Caco-2 (cell line): ENCODE measurements around the gene ZBTB21. TPM values are rescaled to one million over a fixed set of nuclear protein-coding genes. Genes with fewer than 3 reads are reported as not detected.

Experiments
- BruUV-seq: library from RNA; stranded (reverse); fragments of 400-500 nt; replicated peaks from 2 replicates; lab custom pipeline; 2021; lab: Mats Ljungman, UMichigan
- CTCF ChIA-PET: fragments of 300-600 bp; sonication (Branson Sonifier 250); formaldehyde crosslinking; loops from one replicate; lab custom pipeline; 2022; ENCODE audit warnings: antibody characterized with exemption; lab: Charles Lee
- POLR2A ChIA-PET: fragments of 300-600 bp; sonication (Branson Sonifier 250); formaldehyde crosslinking; loops from one replicate; lab custom pipeline; 2022; ENCODE audit warnings: antibody characterized with exemption; lab: Charles Lee
- DNase-seq, 2 experiments: peaks; one replicate each; pipeline versions ENCODE4 v3.0.0 to v3.0.0-alpha.2; 2020 to 2022
- H3K27me3 ChIP-seq: replicated peaks from 2 replicates; pipeline ENCODE4 v1.6.0; 2011; ENCODE audit warnings: low read length; ENCODE audit not compliant: control insufficient read depth, insufficient read depth
- H3K36me3 ChIP-seq: 2 replicates; pipeline ENCODE4 v1.5.1; 2011; ENCODE audit warnings: low read length; ENCODE audit not compliant: control insufficient read depth, insufficient read depth
- H3K4me1 ChIP-seq: fragments of 250-450 bp; sonication (Bioruptor Pico); 2 replicates; pipeline ENCODE4 v1.5.1; 2020; ENCODE audit warnings: mild to moderate bottlenecking
- H3K4me3 ChIP-seq: 2 replicates; pipeline ENCODE4 v1.5.1; 2011; ENCODE audit warnings: low read depth, mild to moderate bottlenecking, control low read depth, low read length
- H3K9me3 ChIP-seq: fragments of 250-450 bp; sonication (Bioruptor Pico); 2 replicates; pipeline ENCODE4 v1.5.1; 2020; ENCODE audit warnings: mild to moderate bottlenecking, moderate library complexity
- H3K27ac Mint-ChIP-seq: one replicate; pipeline ENCODE4 v1.8.0; 2022; ENCODE audit warnings: mixed read lengths; ENCODE audit not compliant: unreplicated experiment
- H3K27me3 Mint-ChIP-seq: one replicate; pipeline ENCODE4 v1.8.0; 2022; ENCODE audit warnings: mixed read lengths; ENCODE audit not compliant: insufficient read depth, unreplicated experiment
- H3K36me3 Mint-ChIP-seq: one replicate; pipeline ENCODE4 v1.8.0; 2022; ENCODE audit warnings: mild to moderate bottlenecking, mixed read lengths; ENCODE audit not compliant: insufficient read depth, unreplicated experiment
- H3K4me1 Mint-ChIP-seq: one replicate; pipeline ENCODE4 v1.8.0; 2022; ENCODE audit warnings: low read depth, mixed read lengths; ENCODE audit not compliant: unreplicated experiment
- H3K4me3 Mint-ChIP-seq: one replicate; pipeline ENCODE4 v1.8.0; 2022; ENCODE audit warnings: mild to moderate bottlenecking, moderate library complexity, mixed read lengths; ENCODE audit not compliant: unreplicated experiment
- H3K9me3 Mint-ChIP-seq: one replicate; pipeline ENCODE4 v1.8.0; 2022; ENCODE audit warnings: mixed read lengths; ENCODE audit not compliant: unreplicated experiment
- intact Hi-C: fragments of 100-400 bp; cut with micrococcal nuclease; formaldehyde crosslinking; loops from one replicate; pipeline ENCODE4 v1.10.0; 2022; ENCODE audit not compliant: unreplicated experiment
- total RNA-seq: library from RNA; stranded (reverse); gene quantifications from 2 replicates; pipeline ENCODE4 v1.2.3, GENCODE V29; 2022
- TF ChIP-seq, protein P1 (sequence below), 2 experiments: fragments of 200-600 bp in 1 of 2; IDR thresholded peaks; 1 replicate in 1 of 2; 2 replicates in 1 of 2; pipeline versions ENCODE4 v1.5.1 to v1.8.0; 2011 to 2022; ENCODE audit warnings: antibody characterized with exemption in 1 of 2, control low read depth in 1 of 2, inconsistent platforms in 1 of 2, low read depth in 1 of 2, low read length in 1 of 2, mild to moderate bottlenecking in 1 of 2, moderate library complexity in 1 of 2; ENCODE audit not compliant: insufficient read depth in 1 of 2, severe bottlenecking in 1 of 2, unreplicated experiment in 1 of 2

The ZBTB21 gene
- total RNA-seq, 1 experiment from 2014 or later: 21.4 TPM

DNA sequence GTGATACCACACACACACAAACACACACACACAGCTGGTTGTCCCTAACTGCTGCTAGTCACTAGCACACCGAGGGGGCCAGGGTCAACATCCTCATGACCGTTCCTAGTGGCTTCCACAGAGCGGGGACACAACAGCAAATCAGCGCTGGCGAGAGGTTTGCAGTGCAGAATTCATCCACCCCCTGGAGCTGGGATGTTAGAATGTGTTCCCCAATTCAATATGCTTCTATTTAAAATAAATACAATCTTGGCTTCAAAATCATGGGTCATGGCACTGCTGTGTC is 40.1 kb downstream of the ZBTB21 start:
- CTCF ChIA-PET: no interaction called here
- POLR2A ChIA-PET: no interaction called here
- no peaks in the 10 kb centered on the region for H3K9me3 Mint-ChIP-seq

DNA sequence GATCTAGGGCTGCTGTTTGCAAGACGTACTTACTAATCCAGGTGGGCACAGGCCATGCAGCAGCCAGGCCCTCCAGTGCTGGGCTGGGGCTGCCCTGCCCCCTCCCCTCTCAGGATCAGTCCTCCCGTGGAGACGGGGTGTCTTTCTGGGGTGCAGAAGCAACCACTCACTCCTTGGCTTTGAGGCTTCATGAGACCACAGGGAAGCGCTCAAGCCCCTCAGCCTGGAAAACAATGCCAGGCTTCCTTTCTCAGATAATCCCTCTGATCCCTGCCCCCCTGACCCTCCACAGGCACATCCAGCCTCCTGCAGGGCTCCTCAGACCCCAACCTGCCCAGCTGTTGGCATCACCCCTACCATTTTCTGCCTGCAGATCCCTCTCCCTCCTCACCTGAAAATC is 42.5 kb downstream of the ZBTB21 start:
- Mint-ChIP-seq H3K36me3 (no peaks in the 10 kb centered on the region), H3K4me1 (no peaks in the 10 kb centered on the region), H3K27ac (no peak overlapping the region), H3K27me3 (no peaks in the 10 kb centered on the region), H3K4me3 (no peak overlapping the region), H3K9me3 (no peaks in the 10 kb centered on the region)
- no peak for DNase-seq
- no peaks in the 10 kb centered on the region for H3K9me3 ChIP-seq
- TF ChIP-seq, protein P1, sequence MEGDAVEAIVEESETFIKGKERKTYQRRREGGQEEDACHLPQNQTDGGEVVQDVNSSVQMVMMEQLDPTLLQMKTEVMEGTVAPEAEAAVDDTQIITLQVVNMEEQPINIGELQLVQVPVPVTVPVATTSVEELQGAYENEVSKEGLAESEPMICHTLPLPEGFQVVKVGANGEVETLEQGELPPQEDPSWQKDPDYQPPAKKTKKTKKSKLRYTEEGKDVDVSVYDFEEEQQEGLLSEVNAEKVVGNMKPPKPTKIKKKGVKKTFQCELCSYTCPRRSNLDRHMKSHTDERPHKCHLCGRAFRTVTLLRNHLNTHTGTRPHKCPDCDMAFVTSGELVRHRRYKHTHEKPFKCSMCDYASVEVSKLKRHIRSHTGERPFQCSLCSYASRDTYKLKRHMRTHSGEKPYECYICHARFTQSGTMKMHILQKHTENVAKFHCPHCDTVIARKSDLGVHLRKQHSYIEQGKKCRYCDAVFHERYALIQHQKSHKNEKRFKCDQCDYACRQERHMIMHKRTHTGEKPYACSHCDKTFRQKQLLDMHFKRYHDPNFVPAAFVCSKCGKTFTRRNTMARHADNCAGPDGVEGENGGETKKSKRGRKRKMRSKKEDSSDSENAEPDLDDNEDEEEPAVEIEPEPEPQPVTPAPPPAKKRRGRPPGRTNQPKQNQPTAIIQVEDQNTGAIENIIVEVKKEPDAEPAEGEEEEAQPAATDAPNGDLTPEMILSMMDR (IDR thresholded peaks at IDR 0.05; ENCODE audit: insufficient read depth in 1 of 2, low read depth in 1 of 2, low read length in 1 of 2, severe bottlenecking in 1 of 2, unreplicated experiment in 1 of 2): no peak
- no peaks in the 10 kb centered on the region for H3K27me3 ChIP-seq
- H3K4me3 ChIP-seq: no peak overlapping the region
- POLR2A ChIA-PET: no interaction called here
- no peaks in the 10 kb centered on the region for H3K36me3 ChIP-seq
- CTCF ChIA-PET: no interaction called here
- no TSS peak for BruUV-seq
- intact Hi-C loops: no loop called here
- no peaks in the 10 kb centered on the region for H3K4me1 ChIP-seq

More for the DNA sequence above, 40.1 kb downstream of the ZBTB21 start:
- no peaks in the 10 kb centered on the region for H3K36me3 ChIP-seq
- Mint-ChIP-seq H3K27ac (no peak overlapping the region), H3K27me3 (no peaks in the 10 kb centered on the region), H3K36me3 (no peaks in the 10 kb centered on the region), H3K4me3 (no peak overlapping the region), H3K4me1 (no peaks in the 10 kb centered on the region)
- H3K4me3 ChIP-seq: no peak overlapping the region
- no peaks in the 10 kb centered on the region for H3K9me3 ChIP-seq
- intact Hi-C loops: no loop called here
- DNase-seq: no peak
- H3K4me1 ChIP-seq: no peaks in the 10 kb centered on the region
- BruUV-seq: no TSS peak
- TF ChIP-seq, protein P1 (IDR thresholded peaks at IDR 0.05; ENCODE audit: insufficient read depth in 1 of 2, low read depth in 1 of 2, low read length in 1 of 2, severe bottlenecking in 1 of 2, unreplicated experiment in 1 of 2): no peak
- no peaks in the 10 kb centered on the region for H3K27me3 ChIP-seq

DNA sequence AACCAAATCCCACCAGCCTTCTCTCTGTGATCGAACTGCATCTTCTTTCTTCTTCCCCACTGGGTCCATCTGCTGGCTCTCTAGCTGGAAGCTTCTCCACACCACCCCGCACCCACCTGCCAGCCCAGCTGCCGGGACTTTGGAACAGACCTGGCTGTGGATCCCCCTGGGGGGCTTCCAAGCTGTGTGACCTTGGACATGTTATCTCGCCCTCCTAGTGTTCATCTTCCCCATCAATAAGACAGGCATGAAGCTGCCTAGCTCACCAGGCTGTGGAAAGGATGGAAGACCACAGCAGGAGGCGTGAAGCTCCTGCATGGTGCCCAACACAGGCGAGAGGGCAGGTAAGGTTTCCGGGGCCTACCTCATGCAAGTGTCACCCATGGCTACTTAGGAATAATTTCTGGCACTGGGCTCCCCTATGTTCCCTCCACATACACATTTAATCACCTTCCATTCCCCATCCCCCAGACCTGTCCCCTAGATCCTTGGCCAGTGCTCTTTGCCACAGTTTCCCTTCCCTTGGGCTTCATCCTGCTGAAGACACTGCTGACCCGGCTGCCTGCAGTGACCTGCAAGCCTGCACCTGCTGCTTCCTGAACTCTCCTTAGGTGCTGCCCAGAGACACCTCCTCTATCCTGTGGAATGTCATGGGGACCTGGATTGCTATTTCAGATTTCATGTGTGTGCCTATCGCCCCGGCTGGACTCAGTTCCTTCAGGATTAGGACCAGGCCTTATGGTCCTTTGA is 43.1 kb downstream of the ZBTB21 start:
- H3K4me1 ChIP-seq: no peaks in the 10 kb centered on the region
- CTCF ChIA-PET: no interaction called here
- H3K36me3 ChIP-seq: no peaks in the 10 kb centered on the region
- Mint-ChIP-seq H3K27ac (no peak overlapping the region), H3K4me3 (no peak overlapping the region), H3K9me3 (no peaks in the 10 kb centered on the region), H3K27me3 (no peaks in the 10 kb centered on the region), H3K36me3 (no peaks in the 10 kb centered on the region), H3K4me1 (no peaks in the 10 kb centered on the region)
- no peak overlapping the region for H3K4me3 ChIP-seq
- BruUV-seq: no TSS peak
- H3K9me3 ChIP-seq: no peaks in the 10 kb centered on the region
- no peak for DNase-seq
- POLR2A ChIA-PET: no interaction called here
- intact Hi-C loops: no loop called here
- TF ChIP-seq, protein P1 (IDR thresholded peaks at IDR 0.05; ENCODE audit: insufficient read depth in 1 of 2, low read depth in 1 of 2, low read length in 1 of 2, severe bottlenecking in 1 of 2, unreplicated experiment in 1 of 2): no peak
- no peaks in the 10 kb centered on the region for H3K27me3 ChIP-seq
